ENCODE measurements around the gene BMAL1.

Gene BMAL1

DNA sequence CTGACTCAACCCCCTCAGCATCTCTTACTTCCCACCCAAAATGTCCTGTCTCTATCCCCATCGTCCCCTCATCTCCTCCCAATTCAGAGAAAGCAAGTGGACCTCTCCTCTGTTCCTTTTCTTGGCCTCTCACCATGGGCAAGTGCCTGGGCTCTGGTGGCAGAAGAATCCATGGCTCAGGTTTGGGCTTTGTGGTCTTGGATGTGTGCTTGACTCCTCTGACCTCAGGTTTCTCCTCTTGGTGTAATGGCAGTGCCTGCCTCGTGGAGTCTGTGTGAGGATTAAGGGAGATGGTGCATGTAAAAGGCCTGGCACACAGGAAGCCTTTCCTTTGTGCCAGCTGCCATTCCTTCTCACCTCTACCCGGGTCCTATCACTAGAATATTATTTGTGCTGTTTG lies 3.2 kb downstream of the BMAL1 start:
- DNase-seq (ENCODE audit: low read depth), result no peak
- no peak overlapping the region for H3K4me3 ChIP-seq (replicated peaks; ENCODE audit: low read depth, low read length)
- TF ChIP-seq, protein P1, sequence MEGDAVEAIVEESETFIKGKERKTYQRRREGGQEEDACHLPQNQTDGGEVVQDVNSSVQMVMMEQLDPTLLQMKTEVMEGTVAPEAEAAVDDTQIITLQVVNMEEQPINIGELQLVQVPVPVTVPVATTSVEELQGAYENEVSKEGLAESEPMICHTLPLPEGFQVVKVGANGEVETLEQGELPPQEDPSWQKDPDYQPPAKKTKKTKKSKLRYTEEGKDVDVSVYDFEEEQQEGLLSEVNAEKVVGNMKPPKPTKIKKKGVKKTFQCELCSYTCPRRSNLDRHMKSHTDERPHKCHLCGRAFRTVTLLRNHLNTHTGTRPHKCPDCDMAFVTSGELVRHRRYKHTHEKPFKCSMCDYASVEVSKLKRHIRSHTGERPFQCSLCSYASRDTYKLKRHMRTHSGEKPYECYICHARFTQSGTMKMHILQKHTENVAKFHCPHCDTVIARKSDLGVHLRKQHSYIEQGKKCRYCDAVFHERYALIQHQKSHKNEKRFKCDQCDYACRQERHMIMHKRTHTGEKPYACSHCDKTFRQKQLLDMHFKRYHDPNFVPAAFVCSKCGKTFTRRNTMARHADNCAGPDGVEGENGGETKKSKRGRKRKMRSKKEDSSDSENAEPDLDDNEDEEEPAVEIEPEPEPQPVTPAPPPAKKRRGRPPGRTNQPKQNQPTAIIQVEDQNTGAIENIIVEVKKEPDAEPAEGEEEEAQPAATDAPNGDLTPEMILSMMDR (IDR thresholded peaks at IDR 0.05; ENCODE audit: low read length, missing control alignments), result no peak

DNA sequence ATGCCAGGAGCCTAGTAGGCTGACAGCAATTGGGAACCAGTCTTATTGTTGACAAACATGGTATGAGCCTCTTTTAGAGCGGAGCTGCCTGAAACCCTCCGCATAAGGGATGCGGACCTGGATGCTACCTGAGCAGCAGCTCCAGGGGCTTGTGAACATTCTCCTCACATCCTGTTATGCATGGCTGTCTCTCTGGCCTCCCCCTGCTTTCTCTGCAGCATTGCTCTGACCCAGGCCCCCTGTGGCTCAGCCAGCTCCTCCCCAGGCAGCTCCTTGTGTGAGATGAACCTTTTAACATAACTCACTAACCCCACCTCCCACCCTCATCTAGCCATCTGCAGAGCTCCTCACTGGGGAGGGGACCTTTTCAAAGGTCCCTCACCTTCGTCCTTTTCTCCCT lies 6.0 kb downstream of the BMAL1 start:
- H3K4me3 ChIP-seq (replicated peaks; ENCODE audit: low read depth, low read length), result no peak overlapping the region
- TF ChIP-seq, protein P1 (IDR thresholded peaks at IDR 0.05; ENCODE audit: low read length, missing control alignments), result no peak
- no peak for DNase-seq (ENCODE audit: low read depth)

DNA sequence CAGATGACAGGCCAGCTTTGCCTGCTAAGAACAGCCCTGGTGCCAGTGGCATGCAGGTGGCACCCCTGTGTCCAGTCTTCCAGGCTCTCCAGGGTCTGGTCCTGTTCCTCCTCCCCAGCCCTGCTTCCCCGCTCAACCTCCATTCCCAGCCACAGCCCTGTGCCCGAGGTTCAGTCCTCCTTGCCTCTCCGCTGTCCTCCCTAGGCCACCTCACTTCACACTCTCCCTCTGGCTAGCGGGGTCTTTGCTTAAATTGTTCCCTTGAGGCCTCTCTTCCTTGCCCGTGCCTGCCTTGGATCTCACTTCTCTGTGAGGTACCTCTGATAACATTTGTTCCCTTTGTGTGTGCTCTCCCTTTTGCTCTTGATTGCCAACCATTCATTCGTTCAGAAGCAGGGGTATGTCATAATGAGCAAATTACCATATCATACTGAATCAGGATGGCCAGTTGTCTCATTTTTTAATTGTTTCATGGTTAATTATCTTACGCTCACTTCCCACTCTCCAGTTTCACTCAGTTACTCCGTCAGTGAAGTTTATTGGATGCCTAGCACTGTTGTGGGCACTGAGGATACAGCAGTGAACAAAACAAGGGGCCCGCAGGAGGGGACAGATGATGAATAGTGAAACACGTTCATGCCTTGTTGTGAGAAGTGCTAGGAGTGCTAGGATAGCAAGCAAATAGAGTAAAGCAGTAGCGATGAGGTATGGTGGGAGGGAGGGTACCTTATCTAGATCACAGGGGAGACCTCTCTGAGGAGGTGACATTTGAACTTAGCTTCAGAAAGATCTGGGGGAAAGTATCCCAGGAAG lies 7.4 kb downstream of the BMAL1 start:
- DNase-seq (ENCODE audit: low read depth), result no peak
- no peak overlapping the region for H3K4me3 ChIP-seq (replicated peaks; ENCODE audit: low read depth, low read length)
- TF ChIP-seq, protein P1 (IDR thresholded peaks at IDR 0.05; ENCODE audit: low read length, missing control alignments), result no peak

DNA sequence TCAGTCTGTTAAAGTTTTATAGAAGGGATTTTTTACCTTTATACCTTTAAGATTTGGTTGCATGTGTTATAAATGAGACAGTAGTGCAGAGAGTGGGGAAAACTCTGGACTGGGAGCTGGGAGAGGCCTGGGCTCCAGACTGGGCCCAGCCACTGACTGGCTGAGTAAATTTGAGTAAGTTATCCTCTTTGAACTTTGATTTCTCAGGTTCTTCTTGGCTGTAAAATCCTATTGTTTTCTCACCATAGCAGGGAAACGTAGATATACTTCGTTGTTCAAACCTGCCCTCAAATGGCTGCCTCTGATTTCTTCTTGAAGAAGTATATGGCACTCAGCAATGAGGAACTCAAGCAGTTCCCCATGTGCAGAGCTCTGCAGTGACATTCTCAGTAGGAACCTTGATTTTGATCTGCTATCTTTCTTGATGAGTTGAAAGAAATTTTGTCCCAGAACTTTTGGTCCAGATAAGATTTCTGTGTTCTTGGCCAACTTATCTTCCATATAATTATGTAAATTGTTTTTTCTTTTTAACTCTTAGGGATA lies 8.8 kb downstream of the BMAL1 start:
- no peak overlapping the region for H3K4me3 ChIP-seq (replicated peaks; ENCODE audit: low read depth, low read length)
- DNase-seq (ENCODE audit: low read depth), result no peak
- TF ChIP-seq, protein P1 (IDR thresholded peaks at IDR 0.05; ENCODE audit: low read length, missing control alignments), result no peak

DNA sequence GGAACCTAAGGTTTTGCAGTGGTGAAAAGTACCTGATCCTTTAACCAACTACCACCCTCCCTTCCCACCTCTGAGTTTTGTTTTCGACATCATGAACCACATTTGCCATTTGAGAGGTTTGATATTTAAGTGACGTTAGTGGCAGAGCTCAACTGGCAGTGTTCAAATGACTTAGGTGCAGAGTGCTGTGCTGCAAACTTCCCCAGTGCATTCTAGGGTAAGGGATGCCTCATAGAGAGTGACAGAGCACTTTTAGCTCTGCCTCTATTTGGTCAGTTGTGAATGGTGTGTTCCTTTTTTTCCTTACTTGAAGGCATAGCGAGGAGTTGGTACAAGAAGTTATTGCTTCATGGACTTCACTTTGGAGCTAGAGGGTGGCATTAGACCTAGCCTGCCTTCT lies 9.4 kb downstream of the BMAL1 start:
- no peak for DNase-seq (ENCODE audit: low read depth)
- TF ChIP-seq, protein P1 (IDR thresholded peaks at IDR 0.05; ENCODE audit: low read length, missing control alignments), result no peak
- H3K4me3 ChIP-seq (replicated peaks; ENCODE audit: low read depth, low read length), result no peak overlapping the region

DNA sequence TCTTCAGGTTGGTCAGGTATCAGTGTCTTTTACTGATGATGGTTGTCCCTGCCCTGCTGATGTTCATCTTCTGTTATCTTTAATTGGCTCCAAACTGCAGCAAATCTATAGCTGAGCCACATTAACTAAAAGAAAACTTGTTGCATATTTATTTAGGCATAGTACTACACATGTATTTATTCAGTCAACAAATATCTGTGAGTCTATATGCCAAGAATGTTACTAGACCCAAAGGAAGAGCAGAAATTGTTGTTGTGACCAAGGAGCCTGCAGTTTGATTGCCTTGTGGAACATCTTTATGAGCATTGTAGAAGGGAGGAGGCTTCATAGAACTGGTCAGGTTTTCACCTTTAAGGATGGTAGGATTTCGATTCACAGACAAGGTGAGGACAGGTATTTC lies 10.1 kb downstream of the BMAL1 start:
- no peak overlapping the region for H3K4me3 ChIP-seq (replicated peaks; ENCODE audit: low read depth, low read length)
- DNase-seq (ENCODE audit: low read depth), result no peak
- TF ChIP-seq, protein P1 (IDR thresholded peaks at IDR 0.05; ENCODE audit: low read length, missing control alignments), result no peak
